Brain microvascular endothelial cell (primary cell): ENCODE measurements around the gene SLC49A3.

ENCODE experiments used
- DNase-seq: peaks from one replicate; pipeline ENCODE4 v3.0.0-alpha.2; 2020
- H3K27ac ChIP-seq: fragments of 250-450 bp; sonication (Bioruptor Pico); 2 replicates; pipeline ENCODE4 v1.5.1; 2020; ENCODE audit warnings: mild to moderate bottlenecking, moderate library complexity
- H3K27me3 ChIP-seq: fragments of 250-450 bp; sonication (Bioruptor Pico); replicated peaks from 2 replicates; pipeline ENCODE4 v1.5.1; 2020; ENCODE audit warnings: mild to moderate bottlenecking
- H3K36me3 ChIP-seq: fragments of 250-450 bp; sonication (Bioruptor Pico); replicated peaks from 2 replicates; pipeline ENCODE4 v1.5.1; 2020; ENCODE audit warnings: mild to moderate bottlenecking
- H3K4me3 ChIP-seq: 2 replicates; pipeline ENCODE4 v1.5.1; 2011; ENCODE audit warnings: low read depth, mild to moderate bottlenecking, control low read depth, low read length, moderate library complexity
- in situ Hi-C: cut with HindIII; loops from 2 replicates; pipeline ENCODE4 v1.10.0; 2017; ENCODE audit warnings: low sequenced_read_pairs, low pct_ligation_motif_present
- TF ChIP-seq, protein P1 (sequence below): IDR thresholded peaks from 2 replicates; pipeline ENCODE4 v1.5.1; 2011; ENCODE audit warnings: low read depth, mild to moderate bottlenecking, moderate library complexity, low read length, control low read depth, inconsistent platforms; ENCODE audit errors: missing control alignments

SLC49A3 gene

DNA sequence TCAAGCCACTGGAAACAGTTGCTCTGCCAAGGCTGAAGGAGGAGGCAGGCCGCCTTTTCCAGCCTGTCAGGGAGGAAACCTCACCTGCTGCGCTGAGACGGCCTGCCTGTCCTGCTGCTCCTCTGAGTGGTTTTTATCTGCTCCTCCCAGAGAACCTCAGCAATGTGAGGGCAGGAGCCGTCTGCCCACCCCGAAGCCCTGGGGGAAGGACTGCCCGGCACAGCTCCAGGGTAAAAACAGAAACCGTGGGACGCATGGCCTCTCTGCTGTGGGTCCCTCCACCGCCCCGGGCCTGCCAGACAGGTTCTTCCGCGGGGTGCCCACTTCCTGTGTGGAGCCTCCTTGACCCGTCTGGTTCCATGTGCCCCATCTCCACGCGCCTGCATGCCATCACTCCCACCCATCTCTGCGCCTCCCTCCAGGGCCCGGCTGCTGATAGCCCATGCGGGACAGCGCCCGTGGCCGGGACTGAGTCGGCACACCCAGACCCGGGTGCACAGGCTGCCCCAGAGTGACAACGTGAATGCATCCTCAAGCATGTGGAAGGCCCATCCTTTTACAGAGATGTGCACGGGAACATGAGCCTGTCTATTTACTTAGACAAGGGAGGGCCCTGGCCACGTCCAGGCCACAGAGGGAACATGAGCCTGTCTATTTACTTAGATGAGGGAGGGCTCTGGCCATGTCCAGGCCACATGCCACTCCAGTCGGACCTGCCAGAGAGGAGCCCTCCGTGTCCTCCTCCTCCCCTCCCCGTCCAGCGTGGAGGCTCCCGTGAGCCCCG is 4.0 kb upstream of the SLC49A3 start:
- no peak for DNase-seq
- in situ Hi-C loops, result no loop called here
- no peak overlapping the region for H3K27ac ChIP-seq
- H3K27me3 ChIP-seq, result no peaks in the 10 kb centered on the region
- TF ChIP-seq, protein P1, sequence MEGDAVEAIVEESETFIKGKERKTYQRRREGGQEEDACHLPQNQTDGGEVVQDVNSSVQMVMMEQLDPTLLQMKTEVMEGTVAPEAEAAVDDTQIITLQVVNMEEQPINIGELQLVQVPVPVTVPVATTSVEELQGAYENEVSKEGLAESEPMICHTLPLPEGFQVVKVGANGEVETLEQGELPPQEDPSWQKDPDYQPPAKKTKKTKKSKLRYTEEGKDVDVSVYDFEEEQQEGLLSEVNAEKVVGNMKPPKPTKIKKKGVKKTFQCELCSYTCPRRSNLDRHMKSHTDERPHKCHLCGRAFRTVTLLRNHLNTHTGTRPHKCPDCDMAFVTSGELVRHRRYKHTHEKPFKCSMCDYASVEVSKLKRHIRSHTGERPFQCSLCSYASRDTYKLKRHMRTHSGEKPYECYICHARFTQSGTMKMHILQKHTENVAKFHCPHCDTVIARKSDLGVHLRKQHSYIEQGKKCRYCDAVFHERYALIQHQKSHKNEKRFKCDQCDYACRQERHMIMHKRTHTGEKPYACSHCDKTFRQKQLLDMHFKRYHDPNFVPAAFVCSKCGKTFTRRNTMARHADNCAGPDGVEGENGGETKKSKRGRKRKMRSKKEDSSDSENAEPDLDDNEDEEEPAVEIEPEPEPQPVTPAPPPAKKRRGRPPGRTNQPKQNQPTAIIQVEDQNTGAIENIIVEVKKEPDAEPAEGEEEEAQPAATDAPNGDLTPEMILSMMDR, result no peak
- H3K4me3 ChIP-seq, result no peak overlapping the region
- H3K36me3 ChIP-seq, result no peaks in the 10 kb centered on the region

DNA sequence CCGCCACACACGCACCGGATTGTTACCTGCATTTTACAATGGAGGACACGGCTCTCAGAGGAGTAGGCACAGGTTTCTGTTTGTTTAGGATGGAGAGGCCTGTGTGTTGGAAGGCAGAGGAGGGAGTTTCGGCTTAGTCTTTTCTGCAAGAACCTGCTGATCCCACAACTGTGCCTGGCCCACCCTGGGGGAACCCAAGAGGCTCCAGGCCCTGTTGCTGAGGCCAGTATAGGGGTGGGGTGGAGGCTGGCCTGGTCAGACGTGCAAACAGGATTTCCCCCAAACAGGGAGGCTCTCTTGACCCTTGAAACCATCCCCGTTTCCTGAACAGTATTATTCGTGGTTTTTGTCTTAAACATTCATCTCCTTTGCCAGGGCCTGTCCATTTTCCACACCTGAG is 772 bp upstream of the SLC49A3 start:
- in situ Hi-C loops, result no loop called here
- Histone ChIP-seq H3K27ac (no peak overlapping the region), H3K27me3 (no peaks in the 10 kb centered on the region), H3K4me3 (no peak overlapping the region), H3K36me3 (no peaks in the 10 kb centered on the region)
- TF ChIP-seq, protein P1, result no peak
- no peak for DNase-seq

DNA sequence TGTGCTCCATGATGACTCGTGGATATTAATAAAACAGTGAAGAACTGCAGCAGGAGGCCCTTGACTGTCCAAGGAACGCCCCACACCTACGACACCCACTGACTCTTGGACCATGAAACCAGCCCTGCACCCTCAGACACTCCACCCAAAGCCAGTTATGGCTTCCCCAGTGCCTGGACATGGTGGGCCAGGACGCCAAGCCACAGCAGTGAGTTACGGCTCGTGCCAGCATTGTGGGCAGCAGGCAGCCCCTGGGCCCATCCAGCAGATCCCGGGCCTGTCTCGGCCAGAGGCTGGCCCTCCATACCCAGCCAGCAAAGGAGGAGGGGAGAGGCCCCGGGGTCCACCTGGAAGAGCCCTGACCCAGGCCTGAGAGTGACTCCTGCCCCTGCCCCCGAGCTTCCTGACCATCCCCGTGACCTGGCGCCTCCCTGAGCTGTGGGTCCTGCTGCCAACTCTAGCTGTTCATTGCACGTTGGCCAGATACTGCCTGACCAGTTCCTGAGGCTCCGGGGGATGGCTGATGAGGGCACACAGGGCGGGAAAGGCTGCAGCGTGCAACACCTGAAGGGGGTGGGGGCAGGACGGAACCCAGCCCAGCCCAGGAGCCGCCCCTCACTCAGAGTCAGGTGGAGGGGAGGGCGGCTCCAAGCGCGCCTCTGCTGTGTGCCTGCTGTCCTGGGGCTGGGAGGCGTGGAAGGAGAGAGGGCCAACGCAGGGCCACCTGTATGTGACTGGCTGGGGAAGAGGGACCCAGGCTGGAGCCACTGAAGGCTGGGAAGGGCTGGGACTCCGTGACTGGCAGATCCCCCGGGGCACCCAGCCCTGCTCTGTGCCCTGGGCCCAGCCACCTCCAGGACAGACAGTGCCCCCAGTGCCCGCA is 739 bp downstream of the SLC49A3 start:
- no peak for DNase-seq
- H3K27me3 ChIP-seq, result no peaks in the 10 kb centered on the region
- H3K36me3 ChIP-seq, result no peaks in the 10 kb centered on the region
- TF ChIP-seq, protein P1, result no peak
- peak overlapping the region; percentile 91 for H3K27ac ChIP-seq
- in situ Hi-C loops, result no loop called here
- peak overlapping the region; percentile 44 for H3K4me3 ChIP-seq

DNA sequence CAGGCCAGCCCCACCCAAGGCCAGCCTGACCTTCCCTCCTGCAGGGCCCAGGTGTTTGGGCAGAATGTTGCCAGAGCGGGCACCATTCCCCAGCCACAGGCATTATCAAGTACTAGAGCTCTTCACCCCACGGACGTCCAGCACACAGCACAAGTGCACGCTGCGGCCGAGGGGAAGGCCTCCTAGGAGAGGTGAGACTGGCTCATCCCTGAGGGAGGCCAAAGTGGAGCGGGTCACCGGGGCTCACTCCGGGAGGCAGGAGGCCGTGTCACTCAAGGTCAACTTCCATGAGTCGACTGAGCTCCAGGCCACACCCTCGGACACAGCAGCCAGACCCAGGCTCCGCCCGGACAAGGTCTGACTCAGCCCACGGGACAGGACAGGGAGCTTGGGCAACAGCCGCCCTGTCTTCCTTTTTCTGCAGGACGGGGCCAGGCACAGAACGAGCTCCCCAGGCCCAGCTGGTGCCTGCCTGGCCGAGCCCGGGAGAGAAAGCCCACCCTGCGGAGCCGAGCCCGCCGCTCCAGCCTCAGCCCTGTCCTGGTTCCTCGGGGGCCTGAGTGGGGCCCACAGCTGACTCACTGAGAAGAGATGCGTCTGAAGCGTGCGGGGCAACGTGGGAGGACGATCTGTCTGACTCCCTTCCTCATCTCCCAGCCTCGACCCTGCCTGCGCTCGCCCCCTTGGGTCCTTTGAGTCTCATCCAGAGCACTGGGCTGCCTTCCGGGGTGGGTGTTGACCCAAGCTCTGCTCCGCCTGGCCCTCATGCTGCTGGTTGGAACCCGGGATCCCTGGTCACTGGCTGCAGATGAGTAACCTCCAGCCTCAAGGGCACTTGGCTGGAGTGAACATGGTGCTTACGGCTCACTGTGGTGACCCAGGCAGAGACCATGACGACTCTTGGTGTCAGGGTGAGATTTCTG is 1.6 kb downstream of the SLC49A3 start:
- Histone ChIP-seq H3K36me3 (no peaks in the 10 kb centered on the region), H3K27me3 (no peaks in the 10 kb centered on the region), H3K27ac (peak overlapping the region; percentile 91), H3K4me3 (peak overlapping the region; percentile 22)
- DNase-seq, result peak; percentile 88
- in situ Hi-C loops, result no loop called here
- TF ChIP-seq, protein P1, result no peak

DNA sequence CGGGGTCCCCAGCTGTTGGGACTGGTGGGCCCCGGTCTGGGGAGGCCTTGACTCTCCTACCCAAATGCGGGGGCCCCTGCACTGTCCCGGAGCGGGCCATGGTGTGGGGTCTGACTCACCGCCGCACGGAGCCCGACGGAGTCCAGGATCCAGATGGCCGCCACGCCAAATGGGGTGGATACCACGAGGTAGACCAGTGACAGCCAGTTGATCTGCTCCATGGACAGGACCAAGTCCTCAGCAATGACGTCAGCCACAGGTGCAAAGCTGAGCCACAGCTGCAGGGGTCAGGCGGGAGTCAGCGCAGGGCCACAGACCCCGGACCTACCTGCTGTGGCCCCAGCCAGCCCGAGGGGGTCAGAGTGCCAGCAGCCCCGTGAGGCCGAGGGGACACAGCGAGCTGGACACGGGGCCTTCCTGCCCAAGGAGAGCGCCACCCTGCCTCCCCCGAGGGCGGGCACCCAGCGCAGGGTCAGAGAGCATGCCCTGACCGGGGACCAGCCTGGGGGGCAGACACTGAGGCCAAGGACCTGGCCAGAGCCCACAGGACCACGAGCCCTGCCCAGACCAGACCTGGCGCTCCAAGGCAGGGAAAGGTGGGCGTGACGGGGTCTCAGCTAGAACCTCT is 2.4 kb downstream of the SLC49A3 start:
- DNase-seq, result no peak
- H3K27me3 ChIP-seq, result no peaks in the 10 kb centered on the region
- TF ChIP-seq, protein P1, result no peak
- no peaks in the 10 kb centered on the region for H3K36me3 ChIP-seq
- peak overlapping the region; percentile 91 for H3K27ac ChIP-seq
- in situ Hi-C loops, result no loop called here
- no peak overlapping the region for H3K4me3 ChIP-seq
